ENCODE results near the gene LRRC8A.

LRRC8A gene

GRCh38 chr9:128902351-128903078 lies 20.6 kb downstream of the LRRC8A start:
- no peak for DNase-seq

- no peak for DNase-seq
Measured at GRCh38 chr9:128903079-128903461, 21.1 kb downstream of the LRRC8A start.

GRCh38 chr9:128903871-128904620 lies 22.1 kb downstream of the LRRC8A start:
- no peak for DNase-seq

- no peak for DNase-seq
Measured at GRCh38 chr9:128905964-128906363, 24.0 kb downstream of the LRRC8A start.

- no peak for DNase-seq
Measured at GRCh38 chr9:128906741-128907140, 24.8 kb downstream of the LRRC8A start.

GRCh38 chr9:128908372-128908771 lies 26.4 kb downstream of the LRRC8A start:
- DNase-seq: no peak

- DNase-seq: no peak
Measured at GRCh38 chr9:128909859-128910258, 27.9 kb downstream of the LRRC8A start.

- no peak for DNase-seq
Measured at GRCh38 chr9:128910906-128911305, 29.0 kb downstream of the LRRC8A start.

- peak; percentile 50 for DNase-seq
Measured at GRCh38 chr9:128911529-128912035, 29.6 kb downstream of the LRRC8A start.

GRCh38 chr9:128912270-128912853 lies 30.4 kb downstream of the LRRC8A start:
- DNase-seq: peak; percentile 84

GRCh38 chr9:128913048-128913900 lies 31.3 kb downstream of the LRRC8A start:
- no peak for DNase-seq

GRCh38 chr9:128913995-128914772 lies 32.3 kb downstream of the LRRC8A start:
- DNase-seq: no peak

GRCh38 chr9:128916204-128916603 lies 34.3 kb downstream of the LRRC8A start:
- DNase-seq: no peak

- DNase-seq: no peak
Measured at GRCh38 chr9:128916745-128917144, 34.8 kb downstream of the LRRC8A start.

GRCh38 chr9:128917151-128917849 lies 35.4 kb downstream of the LRRC8A start:
- DNase-seq: no peak

- no peak for DNase-seq
Measured at GRCh38 chr9:128918921-128919320, 37.0 kb downstream of the LRRC8A start.

GRCh38 chr9:128919402-128920089 lies 37.6 kb downstream of the LRRC8A start:
- no peak for DNase-seq

- DNase-seq: no peak
Measured at GRCh38 chr9:128920381-128921058, 38.6 kb downstream of the LRRC8A start, which contains the start of gene PHYHD1. PHYHD1 (plus strand) TSS chr9:128920982; CDS start chr9:128922324, 1,342 bp downstream.

- no peak for DNase-seq
Measured at GRCh38 chr9:128921881-128922763, 40.2 kb downstream of the LRRC8A start.

Data from kidney glomerular epithelial cell (primary cell).